Mucosa of stomach (tissue), 1 donor: Measurements from ENCODE around the gene ALAD.
"Not testable (repeated sequence)": the region's sequence is repeated elsewhere in the genome, so short reads cannot be mapped to it uniquely, and the experiment has no call there.

Experiments used
- H3K27me3 ChIP-seq: one replicate; pipeline ENCODE4 v1.7.0; 2013; ENCODE audit warnings: mild to moderate bottlenecking, low read length; ENCODE audit not compliant: control insufficient read depth, insufficient read depth
- H3K36me3 ChIP-seq: one replicate; pipeline ENCODE4 v1.7.0; 2013; ENCODE audit warnings: low read length; ENCODE audit not compliant: control insufficient read depth, insufficient read depth
- H3K4me1 ChIP-seq: one replicate; pipeline ENCODE4 v1.7.0; 2013; ENCODE audit warnings: mild to moderate bottlenecking, low read length; ENCODE audit not compliant: control insufficient read depth, insufficient read depth
- H3K4me3 ChIP-seq: one replicate; pipeline ENCODE4 v1.7.0; 2013; ENCODE audit warnings: low read length
- H3K9ac ChIP-seq: one replicate; pipeline ENCODE4 v1.7.0; 2013; ENCODE audit warnings: mild to moderate bottlenecking, low read length, moderate library complexity
- H3K9me3 ChIP-seq: one replicate; pipeline ENCODE4 v1.7.0; 2013; ENCODE audit warnings: mild to moderate bottlenecking, low read length, moderate library complexity; ENCODE audit not compliant: control insufficient read depth
- donor health status: Pancreatic carcinoma.

The ALAD gene

GRCh38 chr9:113395000-113395861 lies 5.9 kb downstream of the ALAD start:
- Histone ChIP-seq H3K4me1 (peaks cover 45% of the 10 kb centered on the region), H3K4me3 (no peak overlapping the region), H3K36me3 (peaks cover 6% of the 10 kb centered on the region), H3K9ac (no peak overlapping the region), H3K9me3 (no peaks in the 10 kb centered on the region), H3K27me3 (no peaks in the 10 kb centered on the region)

- Histone ChIP-seq H3K9ac (no peak overlapping the region), H3K36me3 (peaks cover 14% of the 10 kb centered on the region), H3K4me1 (peaks cover 39% of the 10 kb centered on the region), H3K4me3 (no peak overlapping the region), H3K9me3 (no peaks in the 10 kb centered on the region), H3K27me3 (no peaks in the 10 kb centered on the region)
Observed at GRCh38 chr9:113393281-113393680, 7.8 kb downstream of the ALAD start.

DNA sequence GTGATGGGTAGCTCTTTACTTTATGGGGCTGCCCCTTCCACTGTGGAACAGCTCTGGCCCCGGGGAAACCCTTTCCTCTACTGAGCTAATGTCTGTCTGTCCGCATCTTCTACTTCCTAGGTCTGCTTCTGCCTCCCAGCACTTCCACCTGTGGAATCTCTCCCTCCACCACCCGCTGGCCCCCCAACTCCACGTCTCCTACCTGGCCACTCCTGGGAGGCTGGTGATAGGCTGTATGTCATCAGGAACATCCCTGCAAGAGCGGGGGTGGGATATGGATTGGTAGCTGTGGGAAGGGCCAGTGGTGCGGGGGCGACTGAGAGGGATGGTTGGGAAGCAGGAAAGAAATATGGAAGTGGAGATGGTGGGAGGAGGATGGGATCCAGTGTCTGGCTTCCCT lies 9.2 kb downstream of the ALAD start:
- H3K36me3 ChIP-seq, result peaks cover 17% of the 10 kb centered on the region
- H3K4me1 ChIP-seq, result peaks cover 39% of the 10 kb centered on the region
- no peaks in the 10 kb centered on the region for H3K9me3 ChIP-seq
- H3K9ac ChIP-seq, result no peak overlapping the region
- H3K27me3 ChIP-seq, result no peaks in the 10 kb centered on the region
- H3K4me3 ChIP-seq, result no peak overlapping the region

- no peak overlapping the region for H3K4me3 ChIP-seq
- no peak overlapping the region for H3K9ac ChIP-seq
- peaks cover 36% of the 10 kb centered on the region for H3K4me1 ChIP-seq
- peaks cover 19% of the 10 kb centered on the region for H3K36me3 ChIP-seq
- H3K27me3 ChIP-seq, result no peaks in the 10 kb centered on the region
- no peaks in the 10 kb centered on the region for H3K9me3 ChIP-seq
Observed at GRCh38 chr9:113390192-113390960, 10.7 kb downstream of the ALAD start.

- Histone ChIP-seq H3K4me3 (no peak overlapping the region), H3K4me1 (peaks cover 34% of the 10 kb centered on the region), H3K9me3 (no peaks in the 10 kb centered on the region), H3K9ac (no peak overlapping the region), H3K27me3 (no peaks in the 10 kb centered on the region), H3K36me3 (peaks cover 19% of the 10 kb centered on the region)
Observed at GRCh38 chr9:113389451-113389850, 11.6 kb downstream of the ALAD start.

- Histone ChIP-seq H3K4me1 (peaks cover 34% of the 10 kb centered on the region), H3K9me3 (no peaks in the 10 kb centered on the region), H3K36me3 (peaks cover 19% of the 10 kb centered on the region), H3K27me3 (no peaks in the 10 kb centered on the region), H3K4me3 (no peak overlapping the region), H3K9ac (peak overlapping the region; percentile 33)
Observed at GRCh38 chr9:113388833-113389232, 12.3 kb downstream of the ALAD start.

GRCh38 chr9:113387560-113388230 lies 13.4 kb downstream of the ALAD start:
- Histone ChIP-seq H3K9me3 (no peaks in the 10 kb centered on the region), H3K27me3 (no peaks in the 10 kb centered on the region), H3K4me3 (no peak overlapping the region), H3K4me1 (peaks cover 42% of the 10 kb centered on the region), H3K9ac (peak overlapping the region; percentile 47), H3K36me3 (peaks cover 19% of the 10 kb centered on the region)

DNA sequence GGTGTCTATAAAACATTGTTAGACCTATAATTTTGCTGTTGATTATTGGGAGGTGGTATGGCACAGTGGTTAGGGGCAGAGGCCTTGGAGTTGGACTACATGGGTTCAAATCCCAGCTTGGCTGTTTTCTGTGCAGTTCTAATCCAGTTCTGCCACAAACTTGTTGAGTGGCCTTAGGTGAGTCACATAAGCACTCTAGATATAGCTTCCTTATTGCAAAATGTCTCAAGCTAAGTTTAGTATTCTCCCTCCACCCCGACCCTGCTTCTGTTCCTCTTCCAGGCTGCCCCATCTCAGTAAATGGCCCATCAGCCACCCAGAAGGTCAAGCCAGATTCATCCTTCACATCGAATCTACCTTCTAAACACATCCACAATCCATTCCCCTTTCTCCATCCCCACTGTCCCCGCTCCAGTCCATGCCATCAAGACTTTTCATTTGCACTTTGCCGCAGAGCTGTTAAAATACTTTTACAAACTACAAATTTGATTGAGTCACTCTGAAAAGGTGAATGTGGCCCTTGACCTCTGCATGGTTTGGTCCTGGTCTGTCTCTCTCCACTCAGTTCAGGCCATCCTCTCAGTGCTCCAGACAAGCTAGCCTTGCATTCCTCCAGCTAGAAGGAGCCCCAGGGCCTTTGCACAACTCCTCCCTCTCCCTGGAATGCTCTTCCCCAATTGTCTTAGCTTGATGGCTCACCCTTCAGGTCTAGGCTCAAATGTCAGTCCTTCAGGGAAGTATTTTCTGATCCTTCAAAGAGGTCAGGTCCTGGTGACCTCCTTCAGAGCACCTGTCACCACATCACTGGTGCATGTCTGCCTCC lies 14.3 kb downstream of the ALAD start:
- Histone ChIP-seq H3K27me3 (no peaks in the 10 kb centered on the region), H3K9me3 (no peaks in the 10 kb centered on the region), H3K36me3 (peaks cover 19% of the 10 kb centered on the region), H3K4me1 (peaks cover 50% of the 10 kb centered on the region), H3K9ac (peak overlapping the region; percentile 47), H3K4me3 (no peak overlapping the region)

DNA sequence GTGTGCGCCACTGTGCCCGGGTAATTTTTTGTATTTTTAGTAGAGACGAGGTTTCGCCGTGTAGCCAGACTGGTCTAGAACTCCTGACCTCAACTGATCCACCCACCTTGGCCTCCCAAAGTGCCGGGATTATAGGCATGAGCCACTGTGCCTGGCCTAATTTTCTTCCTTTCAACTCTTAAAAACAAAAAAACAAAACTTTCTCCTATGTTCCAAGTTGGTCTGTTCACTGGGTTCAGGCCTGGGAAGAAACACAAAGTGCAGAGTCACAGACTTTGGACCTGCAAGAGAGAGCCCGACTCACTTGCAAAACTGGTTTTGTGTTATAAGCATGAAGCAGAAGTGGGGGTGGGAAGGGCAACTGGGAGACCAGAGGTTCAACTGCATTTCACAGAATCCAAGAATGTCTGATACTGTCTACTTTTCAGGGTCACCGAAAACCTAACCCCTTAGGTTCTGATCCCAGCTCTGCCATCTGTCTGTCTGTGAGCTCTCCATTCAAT lies 19.1 kb downstream of the ALAD start:
- Histone ChIP-seq H3K4me3 (no peak overlapping the region), H3K27me3 (no peaks in the 10 kb centered on the region), H3K9me3 (no peaks in the 10 kb centered on the region), H3K36me3 (peaks cover 3% of the 10 kb centered on the region), H3K9ac (peak overlapping the region; percentile 65), H3K4me1 (peaks cover 57% of the 10 kb centered on the region)

DNA sequence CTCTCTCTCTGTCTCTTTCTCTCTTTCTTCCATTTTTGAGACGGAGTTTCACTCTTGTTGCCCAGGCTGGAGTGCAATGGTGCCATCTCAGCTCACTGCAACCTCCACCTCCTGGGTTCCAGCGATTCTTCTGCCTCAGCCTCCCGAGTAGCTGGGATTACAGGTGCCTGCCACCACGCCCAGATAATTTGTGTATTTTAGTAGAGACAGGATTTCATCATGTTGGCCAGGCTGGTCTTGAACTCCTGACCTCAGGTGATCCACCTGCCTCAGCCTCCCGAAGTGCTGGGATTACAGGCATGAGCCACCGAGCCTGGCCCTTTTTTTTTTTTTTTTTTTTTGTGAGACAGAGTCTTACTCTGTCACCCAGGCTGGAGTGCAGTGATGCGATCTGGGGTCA lies 19.6 kb downstream of the ALAD start:
- not testable (repeated sequence) for H3K27me3 ChIP-seq, H3K9me3 ChIP-seq, H3K36me3 ChIP-seq, H3K4me3 ChIP-seq
- peak overlapping the region; percentile 65 for H3K9ac ChIP-seq
- H3K4me1 ChIP-seq, result peaks cover 52% of the 10 kb centered on the region

DNA sequence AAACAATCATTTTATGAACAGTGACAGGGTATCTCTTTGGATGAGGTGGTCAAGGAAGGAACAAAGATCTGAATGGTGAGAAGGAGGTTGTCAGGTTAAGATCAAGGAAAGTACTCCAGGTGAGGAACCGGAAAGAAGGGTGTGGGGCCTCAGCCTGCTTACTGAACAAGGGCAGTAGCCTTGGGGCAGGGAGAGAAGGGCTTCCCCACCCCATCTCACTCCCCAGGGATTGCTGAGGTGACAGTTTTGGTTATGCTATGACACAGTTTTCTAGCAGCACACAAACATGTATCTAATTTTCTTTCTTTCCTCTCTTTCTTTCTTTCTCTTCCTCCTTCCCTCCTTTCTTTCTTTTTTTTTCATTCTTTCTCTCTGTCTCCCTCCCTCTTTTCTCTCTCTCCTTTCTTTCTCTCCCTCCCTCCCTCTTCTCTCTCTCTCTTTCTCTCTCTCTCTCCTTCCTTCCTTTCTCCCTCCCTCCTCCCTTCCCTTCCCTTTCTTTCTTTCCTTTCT lies 20.2 kb downstream of the ALAD start:
- Histone ChIP-seq H3K36me3 (no peaks in the 10 kb centered on the region), H3K9me3 (no peaks in the 10 kb centered on the region), H3K9ac (peak overlapping the region; percentile 28), H3K4me3 (no peak overlapping the region), H3K27me3 (no peaks in the 10 kb centered on the region), H3K4me1 (peaks cover 49% of the 10 kb centered on the region)
